ENCODE data around the gene PTMS. TPM values are rescaled to one million over a fixed set of nuclear protein-coding genes. Genes with fewer than 3 reads are reported as not detected.

The PTMS gene
- total and polyA plus RNA-seq, 9 of the 15 experiments (the other 6 are each of a cell fraction or from before 2014, with no cell fraction given), result 5.1 to 287 (median 78.5) TPM

DNA sequence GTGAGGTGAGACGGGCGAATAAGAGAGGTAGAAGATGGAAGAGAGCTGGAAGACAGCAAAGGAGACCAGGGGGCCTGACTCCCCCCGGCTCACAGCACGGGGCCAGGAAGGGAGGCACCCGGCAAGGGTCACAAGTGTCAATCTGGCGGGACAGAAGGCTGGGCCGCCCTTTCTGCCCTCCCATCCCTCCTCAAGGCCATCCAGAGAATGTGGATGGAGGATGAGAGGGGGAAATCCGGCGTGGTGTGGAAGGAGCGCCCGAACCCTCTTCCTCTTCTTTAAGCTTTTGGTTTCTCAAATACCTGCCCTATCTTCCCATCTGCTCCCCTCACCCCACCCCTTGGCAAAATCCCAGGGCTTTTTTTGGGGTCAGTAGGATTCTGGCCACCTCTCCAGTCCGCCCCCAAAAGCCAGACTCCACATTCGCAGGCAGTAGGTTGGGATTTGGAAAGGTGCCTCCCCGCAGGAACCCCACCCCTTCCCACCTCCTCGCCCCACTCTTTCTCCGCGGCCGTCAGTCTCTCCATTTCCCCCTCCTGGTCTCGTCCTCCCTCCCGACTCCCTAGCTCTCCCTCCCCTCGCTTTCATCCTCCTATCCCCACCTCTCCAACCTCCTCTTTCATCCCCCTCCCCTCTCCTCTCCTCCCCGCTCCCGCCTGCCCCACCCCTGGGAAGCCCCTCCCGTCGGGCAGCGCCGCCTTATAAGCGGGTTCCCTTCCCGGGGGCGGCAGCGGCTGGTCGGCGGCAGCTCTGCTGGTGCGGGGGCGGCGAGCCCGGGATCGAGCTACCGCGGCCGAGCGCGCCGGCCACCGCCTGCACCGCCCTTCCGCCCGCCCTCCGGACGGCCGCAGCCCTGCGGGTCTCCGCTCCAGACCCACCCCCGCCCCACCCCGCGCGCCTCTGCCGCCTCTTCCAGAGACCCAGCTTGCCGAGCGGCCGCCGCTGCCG lies at the start of gene PTMS (continued):
- TF ChIP-seq, protein P1, sequence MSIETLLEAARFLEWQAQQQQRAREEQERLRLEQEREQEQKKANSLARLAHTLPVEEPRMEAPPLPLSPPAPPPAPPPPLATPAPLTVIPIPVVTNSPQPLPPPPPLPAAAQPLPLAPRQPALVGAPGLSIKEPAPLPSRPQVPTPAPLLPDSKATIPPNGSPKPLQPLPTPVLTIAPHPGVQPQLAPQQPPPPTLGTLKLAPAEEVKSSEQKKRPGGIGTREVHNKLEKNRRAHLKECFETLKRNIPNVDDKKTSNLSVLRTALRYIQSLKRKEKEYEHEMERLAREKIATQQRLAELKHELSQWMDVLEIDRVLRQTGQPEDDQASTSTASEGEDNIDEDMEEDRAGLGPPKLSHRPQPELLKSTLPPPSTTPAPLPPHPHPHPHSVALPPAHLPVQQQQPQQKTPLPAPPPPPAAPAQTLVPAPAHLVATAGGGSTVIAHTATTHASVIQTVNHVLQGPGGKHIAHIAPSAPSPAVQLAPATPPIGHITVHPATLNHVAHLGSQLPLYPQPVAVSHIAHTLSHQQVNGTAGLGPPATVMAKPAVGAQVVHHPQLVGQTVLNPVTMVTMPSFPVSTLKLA (conservative IDR thresholded peaks at IDR 0.05), result 0 out of 4 replicates have a peak, but pooled peaks of 1 of the 2 experiments have one; percentile 18
- TF ChIP-seq NONO (IDR thresholded peaks at IDR 0.05; ENCODE audit: low read depth in 2 of 2, low read length in 1 of 2), result peak; percentile 33 to 81; a peak in 3 of 4 replicates
- TF ChIP-seq, protein P2, sequence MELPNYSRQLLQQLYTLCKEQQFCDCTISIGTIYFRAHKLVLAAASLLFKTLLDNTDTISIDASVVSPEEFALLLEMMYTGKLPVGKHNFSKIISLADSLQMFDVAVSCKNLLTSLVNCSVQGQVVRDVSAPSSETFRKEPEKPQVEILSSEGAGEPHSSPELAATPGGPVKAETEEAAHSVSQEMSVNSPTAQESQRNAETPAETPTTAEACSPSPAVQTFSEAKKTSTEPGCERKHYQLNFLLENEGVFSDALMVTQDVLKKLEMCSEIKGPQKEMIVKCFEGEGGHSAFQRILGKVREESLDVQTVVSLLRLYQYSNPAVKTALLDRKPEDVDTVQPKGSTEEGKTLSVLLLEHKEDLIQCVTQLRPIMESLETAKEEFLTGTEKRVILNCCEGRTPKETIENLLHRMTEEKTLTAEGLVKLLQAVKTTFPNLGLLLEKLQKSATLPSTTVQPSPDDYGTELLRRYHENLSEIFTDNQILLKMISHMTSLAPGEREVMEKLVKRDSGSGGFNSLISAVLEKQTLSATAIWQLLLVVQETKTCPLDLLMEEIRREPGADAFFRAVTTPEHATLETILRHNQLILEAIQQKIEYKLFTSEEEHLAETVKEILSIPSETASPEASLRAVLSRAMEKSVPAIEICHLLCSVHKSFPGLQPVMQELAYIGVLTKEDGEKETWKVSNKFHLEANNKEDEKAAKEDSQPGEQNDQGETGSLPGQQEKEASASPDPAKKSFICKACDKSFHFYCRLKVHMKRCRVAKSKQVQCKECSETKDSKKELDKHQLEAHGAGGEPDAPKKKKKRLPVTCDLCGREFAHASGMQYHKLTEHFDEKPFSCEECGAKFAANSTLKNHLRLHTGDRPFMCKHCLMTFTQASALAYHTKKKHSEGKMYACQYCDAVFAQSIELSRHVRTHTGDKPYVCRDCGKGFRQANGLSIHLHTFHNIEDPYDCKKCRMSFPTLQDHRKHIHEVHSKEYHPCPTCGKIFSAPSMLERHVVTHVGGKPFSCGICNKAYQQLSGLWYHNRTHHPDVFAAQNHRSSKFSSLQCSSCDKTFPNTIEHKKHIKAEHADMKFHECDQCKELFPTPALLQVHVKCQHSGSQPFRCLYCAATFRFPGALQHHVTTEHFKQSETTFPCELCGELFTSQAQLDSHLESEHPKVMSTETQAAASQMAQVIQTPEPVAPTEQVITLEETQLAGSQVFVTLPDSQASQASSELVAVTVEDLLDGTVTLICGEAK (IDR thresholded peaks at IDR 0.05), result 0 out of 2 replicates have a peak, but pooled peaks have one; percentile 17
- TF ChIP-seq, protein P2 (CRISPR knock-in tag; IDR thresholded peaks at IDR 0.05), result no peak
- TF ChIP-seq, protein P3, sequence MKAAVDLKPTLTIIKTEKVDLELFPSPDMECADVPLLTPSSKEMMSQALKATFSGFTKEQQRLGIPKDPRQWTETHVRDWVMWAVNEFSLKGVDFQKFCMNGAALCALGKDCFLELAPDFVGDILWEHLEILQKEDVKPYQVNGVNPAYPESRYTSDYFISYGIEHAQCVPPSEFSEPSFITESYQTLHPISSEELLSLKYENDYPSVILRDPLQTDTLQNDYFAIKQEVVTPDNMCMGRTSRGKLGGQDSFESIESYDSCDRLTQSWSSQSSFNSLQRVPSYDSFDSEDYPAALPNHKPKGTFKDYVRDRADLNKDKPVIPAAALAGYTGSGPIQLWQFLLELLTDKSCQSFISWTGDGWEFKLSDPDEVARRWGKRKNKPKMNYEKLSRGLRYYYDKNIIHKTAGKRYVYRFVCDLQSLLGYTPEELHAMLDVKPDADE (conservative IDR thresholded peaks at IDR 0.05; ENCODE audit: control insufficient read depth, low read depth, low read length), result 0 out of 2 replicates have a peak, but pooled peaks have one; percentile 20
- no peak for TF ChIP-seq ELF2 (CRISPR knock-in tag; IDR thresholded peaks at IDR 0.05)
- no peak for TF ChIP-seq HOXB6 (CRISPR knock-in tag; IDR thresholded peaks at IDR 0.05; ENCODE audit: borderline replicate concordance)
- no peak for TF ChIP-seq WHSC1 (IDR thresholded peaks at IDR 0.05; ENCODE audit: low read length)
- TF ChIP-seq RBFOX2 (IDR thresholded peaks at IDR 0.05; ENCODE audit: low read depth, low read length), result peak; percentile 44
- no peak for TF ChIP-seq NFRKB (IDR thresholded peaks at IDR 0.05; ENCODE audit: low read depth)
- TF ChIP-seq, protein P4, sequence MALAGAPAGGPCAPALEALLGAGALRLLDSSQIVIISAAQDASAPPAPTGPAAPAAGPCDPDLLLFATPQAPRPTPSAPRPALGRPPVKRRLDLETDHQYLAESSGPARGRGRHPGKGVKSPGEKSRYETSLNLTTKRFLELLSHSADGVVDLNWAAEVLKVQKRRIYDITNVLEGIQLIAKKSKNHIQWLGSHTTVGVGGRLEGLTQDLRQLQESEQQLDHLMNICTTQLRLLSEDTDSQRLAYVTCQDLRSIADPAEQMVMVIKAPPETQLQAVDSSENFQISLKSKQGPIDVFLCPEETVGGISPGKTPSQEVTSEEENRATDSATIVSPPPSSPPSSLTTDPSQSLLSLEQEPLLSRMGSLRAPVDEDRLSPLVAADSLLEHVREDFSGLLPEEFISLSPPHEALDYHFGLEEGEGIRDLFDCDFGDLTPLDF (CRISPR knock-in tag; IDR thresholded peaks at IDR 0.05), result no peak
- TF ChIP-seq KHSRP (IDR thresholded peaks at IDR 0.05), result no peak
- TF ChIP-seq ETV1 (tag; conservative IDR thresholded peaks at IDR 0.05; ENCODE audit: low read depth), result no peak

Data from K562 (cell line).